PFSK-1 (cell line): Measurements from ENCODE around the gene DENND2A.

Experiments used
- FOXP2 ChIP-seq: optimal IDR thresholded peaks from 2 replicates; pipeline ENCODE3; 2011; ENCODE audit warnings: borderline replicate concordance, control low read depth, inconsistent platforms; ENCODE audit not compliant: insufficient read depth; ENCODE audit errors: extremely low read length, extremely low read depth
- POLR2AphosphoS5 ChIP-seq: IDR thresholded peaks from 2 replicates; pipeline ENCODE4 v1.6.1; 2012; ENCODE audit warnings: low read depth, mild to moderate bottlenecking, control low read depth, low read length, moderate library complexity
- REST ChIP-seq, 2 experiments: IDR thresholded peaks; 2 replicates each; pipeline versions ENCODE4 v1.6.1 to v1.8.0; 2011 to 2012; ENCODE audit warnings: low read depth in 2 of 2, low read length in 2 of 2, control low read depth in 1 of 2, inconsistent platforms in 1 of 2, mild to moderate bottlenecking in 1 of 2, moderate library complexity in 1 of 2; ENCODE audit not compliant: insufficient read depth in 1 of 2
- SIN3A ChIP-seq: IDR thresholded peaks from 2 replicates; pipeline ENCODE4 v1.6.1; 2012; ENCODE audit warnings: mild to moderate bottlenecking, low read length, moderate library complexity, borderline replicate concordance; ENCODE audit not compliant: insufficient read depth
- TAF1 ChIP-seq: IDR thresholded peaks from 2 replicates; pipeline ENCODE4 v1.6.1; 2012; ENCODE audit warnings: low read length, control low read depth, borderline replicate concordance; ENCODE audit not compliant: insufficient read depth

GRCh38 chr7:140689199-140690152 lies 48.9 kb upstream of the DENND2A start:
- TF ChIP-seq POLR2AphosphoS5 (no peak), REST (IDR thresholded peaks at IDR 0.05; ENCODE audit: insufficient read depth in 1 of 2, low read depth in 2 of 2, low read length in 2 of 2) (no peak), TAF1 (no peak), SIN3A (no peak), FOXP2 (no peak)
